Spleen (tissue), 7 donors: ENCODE results near the gene DEPP1.

Experiments used
- CTCF ChIP-seq, 11 experiments: fragments of 200-600 bp in 7 of 11; fragments of 450-650 bp in 4 of 11; sonication (generic) in 4 of 11; IDR thresholded peaks in 8 of 11; conservative IDR thresholded peaks in 3 of 11; 1 replicate in 7 of 11; 2 replicates in 4 of 11; pipeline versions ENCODE4 v1.4.0 to v1.8.0; 2016 to 2021; ENCODE audit warnings: antibody characterized with exemption in 11 of 11, inconsistent platforms in 4 of 11, mild to moderate bottlenecking in 1 of 11
- POLR2AphosphoS5 ChIP-seq, 3 donors: sonication (generic); formaldehyde crosslinking; IDR thresholded peaks; one replicate each; pipeline ENCODE4 v1.5.1; 2017; ENCODE audit warnings: antibody characterized with exemption in 3 of 3
- donor health status: DM: no; HTN: no; CAD: no; lungs with moderate emphysema.
- donor health status: DM: no; HTN: no; CAD: no.
- donor health status: DM: no; HTN: no; CAD: no.

- no peak for TF ChIP-seq POLR2AphosphoS5 (IDR thresholded peaks at IDR 0.05)
- no peak for TF ChIP-seq CTCF (IDR thresholded peaks at IDR 0.05 in 8 of 11, conservative IDR thresholded peaks at IDR 0.05 in 3 of 11)
Observed at GRCh38 chr10:44956226-44956625, 22.4 kb downstream of the DEPP1 start.
